A549 (cell line): ENCODE data around the gene STAT2. TPM values are rescaled to one million over a fixed set of nuclear protein-coding genes. Genes with fewer than 3 reads are reported as not detected.
A peak's percentile ranks its signal among the peaks of the same experiment; 100 is the strongest.

ENCODE experiments used
- ATAC-seq, 2 experiments: fragments of 200-7000 bp in 1 of 2; fragments of >200 bp in 1 of 2; cut with Nextera tagmentation in 1 of 2; cut with Tn5 transposase in 1 of 2; 3 replicates each; pipeline versions ENCODE4 v1.8.0 to v1.9.1; 2018 to 2020; ENCODE audit warnings: mild to moderate bottlenecking in 1 of 2, moderate library complexity in 1 of 2
- CTCF ChIA-PET: fragments of 300-600 bp; sonication (Branson Sonifier 250); formaldehyde crosslinking; extraction: SDS; loops from one replicate; lab custom pipeline; 2021; ENCODE audit warnings: antibody characterized with exemption, inconsistent platforms; lab: Yijun Ruan, JAX
- POLR2A ChIA-PET: fragments of 350-600 bp; formaldehyde crosslinking; extraction: SDS; loops from one replicate; lab custom pipeline; 2021; ENCODE audit warnings: antibody characterized with exemption, inconsistent platforms; lab: Yijun Ruan, JAX
- DNase-seq, 2 experiments: peaks; one replicate each; pipeline versions ENCODE4 v3.0.0 to v3.0.0-alpha.2; 2011 to 2016; ENCODE audit warnings: low read depth in 1 of 2, low spot score in 1 of 2
- FAIRE-seq: peaks from 2 replicates; lab custom pipeline; 2011; peaks lifted over from hg19 to GRCh38; lab: Jason Lieb, UNC
- H3K27ac ChIP-seq, 2 experiments: fragments of >200 bp; sonication (Bioruptor Twin); formaldehyde crosslinking; 3 replicates each; pipeline ENCODE4 v1.5.1; 2016 to 2017
- H3K4me1 ChIP-seq: fragments of >200 bp; sonication (Bioruptor Twin); formaldehyde crosslinking; 3 replicates; pipeline ENCODE4 v1.6.1; 2016
- H3K4me2 ChIP-seq: fragments of >200 bp; sonication (Bioruptor Twin); formaldehyde crosslinking; 3 replicates; pipeline ENCODE4 v1.6.1; 2016
- H3K4me3 ChIP-seq: fragments of >200 bp; sonication (Bioruptor Twin); formaldehyde crosslinking; 3 replicates; pipeline ENCODE4 v1.5.1; 2016
- H3K9me3 ChIP-seq: fragments of >200 bp; sonication (Bioruptor Twin); formaldehyde crosslinking; 3 replicates; pipeline ENCODE4 v1.6.1; 2016
- CBX2 ChIP-seq: fragments of 200-600 bp; sonication (generic); IDR thresholded peaks from 2 replicates; pipeline ENCODE4 v1.6.1; 2016; ENCODE audit warnings: low read depth, mild to moderate bottlenecking, borderline replicate concordance
- CHD4 ChIP-seq: fragments of 200-600 bp; sonication (generic); IDR thresholded peaks from 2 replicates; pipeline ENCODE4 v1.6.1; 2016; ENCODE audit warnings: antibody characterized with exemption, mild to moderate bottlenecking, borderline replicate concordance
- EHF ChIP-seq: fragments of 250-450 bp; sonication (Bioruptor Pico); IDR thresholded peaks from 2 replicates; pipeline ENCODE4 v1.5.0; 2020; ENCODE audit warnings: mild to moderate bottlenecking
- ESRRA ChIP-seq: fragments of 150-350 bp; IDR thresholded peaks from 2 replicates; pipeline ENCODE4 v1.6.1; 2014; ENCODE audit warnings: mild to moderate bottlenecking, low read length, borderline replicate concordance
- FOSB ChIP-seq: fragments of 250-450 bp; sonication (Bioruptor Pico); IDR thresholded peaks from 2 replicates; pipeline ENCODE4 v1.5.0; 2020; ENCODE audit warnings: mild to moderate bottlenecking, moderate library complexity
- GATA3 ChIP-seq: IDR thresholded peaks from 2 replicates; pipeline ENCODE4 v1.6.1; 2012; ENCODE audit warnings: borderline replicate concordance
- HDAC2 ChIP-seq: fragments of 200-600 bp; sonication (generic); IDR thresholded peaks from 2 replicates; pipeline ENCODE4 v1.6.1; 2016
- HOXA7 ChIP-seq: fragments of 250-450 bp; sonication (Bioruptor Pico); IDR thresholded peaks from 2 replicates; pipeline ENCODE4 v1.5.0; 2020; ENCODE audit warnings: mild to moderate bottlenecking, moderate library complexity
- HOXB13 ChIP-seq: fragments of 250-450 bp; sonication (Bioruptor Pico); IDR thresholded peaks from 2 replicates; pipeline ENCODE4 v1.5.0; 2020; ENCODE audit warnings: low read depth, mild to moderate bottlenecking, moderate library complexity
- KDM1A ChIP-seq: fragments of 200-600 bp; sonication (generic); IDR thresholded peaks from 2 replicates; pipeline ENCODE4 v1.6.1; 2016; ENCODE audit warnings: low read depth, mild to moderate bottlenecking
- MAFK ChIP-seq: fragments of 450-650 bp; IDR thresholded peaks from 2 replicates; pipeline ENCODE4 v1.6.1; 2014; ENCODE audit not compliant: partially characterized antibody
- NR3C1 ChIP-seq: fragments of >200 bp; sonication (Bioruptor Twin); formaldehyde crosslinking; IDR thresholded peaks from 3 replicates; pipeline ENCODE4 v1.6.1; 2017
- RAD21 ChIP-seq, 2 experiments: fragments of >200 bp in 1 of 2; sonication (Bioruptor Twin) in 1 of 2; formaldehyde crosslinking in 1 of 2; IDR thresholded peaks in 1 of 2; conservative IDR thresholded peaks in 1 of 2; 2 replicates in 1 of 2; 3 replicates in 1 of 2; pipeline ENCODE4 v1.6.1; 2012 to 2018; ENCODE audit warnings: inconsistent platforms in 1 of 2
- TP53 ChIP-seq: fragments of 250-450 bp; sonication (Bioruptor Pico); IDR thresholded peaks from 2 replicates; pipeline ENCODE4 v1.5.0; 2021; ENCODE audit warnings: mild to moderate bottlenecking, moderate library complexity
- ZC3H11A ChIP-seq: fragments of 450-650 bp; IDR thresholded peaks from 2 replicates; pipeline ENCODE4 v1.6.1; 2014; ENCODE audit warnings: antibody characterized with exemption, mild to moderate bottlenecking
- ZNF302 ChIP-seq: fragments of 250-450 bp; sonication (Bioruptor Pico); IDR thresholded peaks from 2 replicates; pipeline ENCODE4 v1.9.0; 2021; ENCODE audit warnings: inconsistent platforms, mild to moderate bottlenecking, moderate library complexity
- whole genome bisulfite sequencing: methylation state at CpG from one replicate; pipeline ENCODE4 v1.1.6; 2017; ENCODE audit errors: missing lambda C conversion rate; 5-methylcytosine and 5-hydroxymethylcytosine counted together
- polyA plus RNA-seq, 4 experiments: library from polyadenylated mRNA; depleted of rRNA in 3 of 4; stranded (reverse); fragments of >200 nt; fragmentation: RNase III in 1 of 4; extraction: RNeasy Plus Mini Kit Qiagen cat#74134 plus additional on column Dnase treatment in 1 of 4; gene quantifications; 2 replicates in 3 of 4; 3 replicates in 1 of 4; pipeline ENCODE4 v1.2.3, GENCODE V29; 2011 to 2017
- TF ChIP-seq, protein P1 (sequence below): fragments of >200 bp; sonication (Bioruptor Twin); formaldehyde crosslinking; IDR thresholded peaks from 3 replicates; pipeline ENCODE4 v1.6.1; 2016
- TF ChIP-seq, protein P2 (sequence below): fragments of >200 bp; sonication (Bioruptor Twin); formaldehyde crosslinking; IDR thresholded peaks from 3 replicates; pipeline ENCODE4 v1.5.1; 2016
- TF ChIP-seq, protein P3 (sequence below): IDR thresholded peaks from 2 replicates; pipeline ENCODE4 v1.6.1; 2012; ENCODE audit warnings: low read depth, borderline replicate concordance
- TF ChIP-seq, protein P4 (sequence below): fragments of >200 bp; sonication (Bioruptor Twin); formaldehyde crosslinking; IDR thresholded peaks from 2 replicates; pipeline ENCODE4 v1.6.1; 2016
- TF ChIP-seq, protein P5 (sequence below): IDR thresholded peaks from 2 replicates; pipeline ENCODE4 v1.6.1; 2012
- TF ChIP-seq, protein P6 (sequence below): fragments of 150-350 bp; IDR thresholded peaks from 2 replicates; pipeline ENCODE4 v1.6.1; 2014; ENCODE audit warnings: low read depth, mild to moderate bottlenecking, low read length

The STAT2 gene
- polyA plus RNA-seq, 2 of the 4 experiments (the other 2 are of a cell fraction): 22.2 to 29.5 TPM

DNA sequence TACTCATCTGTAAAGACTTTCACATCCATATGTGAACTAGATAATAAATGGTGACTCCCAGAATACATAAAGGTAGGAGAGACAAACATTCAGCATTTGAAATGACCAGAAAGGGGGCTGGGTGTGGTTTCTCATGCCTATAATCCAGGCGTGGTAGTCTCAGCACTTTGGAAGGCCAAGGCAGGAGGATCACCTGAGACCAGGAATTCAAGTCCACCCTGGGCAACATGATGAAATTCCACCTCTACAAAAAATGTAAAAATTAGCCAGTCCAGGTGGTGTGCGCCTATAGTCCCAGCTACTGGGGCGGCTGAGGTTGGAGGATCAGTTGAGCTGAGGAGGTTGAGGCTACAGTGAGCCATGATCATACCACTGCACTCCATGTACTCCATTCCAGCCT lies 55.6 kb downstream of the STAT2 start:
- H3K27ac ChIP-seq: no peak overlapping the region
- no peak for ATAC-seq
- WGBS: 98% methylated on average over 3 of the region's 3 CpGs
- no peak overlapping the region for H3K4me3 ChIP-seq
- ChIA-PET CTCF (interaction anchor here (0.9 to 1.4 kb wide), 3 partner anchors 10 to 81 kb away, joined by 3 to 4 read pairs (median 4); partner anchors contain the start of gene CNPY2), POLR2A (no interaction called here)
- H3K4me2 ChIP-seq: no peak overlapping the region
- H3K4me1 ChIP-seq: peaks cover 6% of the 10 kb centered on the region; the same call in 2 of the 3 replicates
- TF ChIP-seq, protein P1, sequence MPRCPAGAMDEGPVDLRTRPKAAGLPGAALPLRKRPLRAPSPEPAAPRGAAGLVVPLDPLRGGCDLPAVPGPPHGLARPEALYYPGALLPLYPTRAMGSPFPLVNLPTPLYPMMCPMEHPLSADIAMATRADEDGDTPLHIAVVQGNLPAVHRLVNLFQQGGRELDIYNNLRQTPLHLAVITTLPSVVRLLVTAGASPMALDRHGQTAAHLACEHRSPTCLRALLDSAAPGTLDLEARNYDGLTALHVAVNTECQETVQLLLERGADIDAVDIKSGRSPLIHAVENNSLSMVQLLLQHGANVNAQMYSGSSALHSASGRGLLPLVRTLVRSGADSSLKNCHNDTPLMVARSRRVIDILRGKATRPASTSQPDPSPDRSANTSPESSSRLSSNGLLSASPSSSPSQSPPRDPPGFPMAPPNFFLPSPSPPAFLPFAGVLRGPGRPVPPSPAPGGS: no peak
- TF ChIP-seq, protein P2, sequence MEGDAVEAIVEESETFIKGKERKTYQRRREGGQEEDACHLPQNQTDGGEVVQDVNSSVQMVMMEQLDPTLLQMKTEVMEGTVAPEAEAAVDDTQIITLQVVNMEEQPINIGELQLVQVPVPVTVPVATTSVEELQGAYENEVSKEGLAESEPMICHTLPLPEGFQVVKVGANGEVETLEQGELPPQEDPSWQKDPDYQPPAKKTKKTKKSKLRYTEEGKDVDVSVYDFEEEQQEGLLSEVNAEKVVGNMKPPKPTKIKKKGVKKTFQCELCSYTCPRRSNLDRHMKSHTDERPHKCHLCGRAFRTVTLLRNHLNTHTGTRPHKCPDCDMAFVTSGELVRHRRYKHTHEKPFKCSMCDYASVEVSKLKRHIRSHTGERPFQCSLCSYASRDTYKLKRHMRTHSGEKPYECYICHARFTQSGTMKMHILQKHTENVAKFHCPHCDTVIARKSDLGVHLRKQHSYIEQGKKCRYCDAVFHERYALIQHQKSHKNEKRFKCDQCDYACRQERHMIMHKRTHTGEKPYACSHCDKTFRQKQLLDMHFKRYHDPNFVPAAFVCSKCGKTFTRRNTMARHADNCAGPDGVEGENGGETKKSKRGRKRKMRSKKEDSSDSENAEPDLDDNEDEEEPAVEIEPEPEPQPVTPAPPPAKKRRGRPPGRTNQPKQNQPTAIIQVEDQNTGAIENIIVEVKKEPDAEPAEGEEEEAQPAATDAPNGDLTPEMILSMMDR: no peak
- TF ChIP-seq HDAC2 (no peak), RAD21 (conservative IDR thresholded peaks at IDR 0.05 in 1 of 2, IDR thresholded peaks at IDR 0.05 in 1 of 2) (no peak), CBX2 (no peak), CHD4 (no peak), ZC3H11A (no peak), GATA3 (no peak), EHF (no peak), KDM1A (no peak)
- TF ChIP-seq, protein P3, sequence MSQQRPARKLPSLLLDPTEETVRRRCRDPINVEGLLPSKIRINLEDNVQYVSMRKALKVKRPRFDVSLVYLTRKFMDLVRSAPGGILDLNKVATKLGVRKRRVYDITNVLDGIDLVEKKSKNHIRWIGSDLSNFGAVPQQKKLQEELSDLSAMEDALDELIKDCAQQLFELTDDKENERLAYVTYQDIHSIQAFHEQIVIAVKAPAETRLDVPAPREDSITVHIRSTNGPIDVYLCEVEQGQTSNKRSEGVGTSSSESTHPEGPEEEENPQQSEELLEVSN: no peak
- no peak for DNase-seq
- H3K9me3 ChIP-seq: no peaks in the 10 kb centered on the region
- FAIRE-seq: no peak

DNA sequence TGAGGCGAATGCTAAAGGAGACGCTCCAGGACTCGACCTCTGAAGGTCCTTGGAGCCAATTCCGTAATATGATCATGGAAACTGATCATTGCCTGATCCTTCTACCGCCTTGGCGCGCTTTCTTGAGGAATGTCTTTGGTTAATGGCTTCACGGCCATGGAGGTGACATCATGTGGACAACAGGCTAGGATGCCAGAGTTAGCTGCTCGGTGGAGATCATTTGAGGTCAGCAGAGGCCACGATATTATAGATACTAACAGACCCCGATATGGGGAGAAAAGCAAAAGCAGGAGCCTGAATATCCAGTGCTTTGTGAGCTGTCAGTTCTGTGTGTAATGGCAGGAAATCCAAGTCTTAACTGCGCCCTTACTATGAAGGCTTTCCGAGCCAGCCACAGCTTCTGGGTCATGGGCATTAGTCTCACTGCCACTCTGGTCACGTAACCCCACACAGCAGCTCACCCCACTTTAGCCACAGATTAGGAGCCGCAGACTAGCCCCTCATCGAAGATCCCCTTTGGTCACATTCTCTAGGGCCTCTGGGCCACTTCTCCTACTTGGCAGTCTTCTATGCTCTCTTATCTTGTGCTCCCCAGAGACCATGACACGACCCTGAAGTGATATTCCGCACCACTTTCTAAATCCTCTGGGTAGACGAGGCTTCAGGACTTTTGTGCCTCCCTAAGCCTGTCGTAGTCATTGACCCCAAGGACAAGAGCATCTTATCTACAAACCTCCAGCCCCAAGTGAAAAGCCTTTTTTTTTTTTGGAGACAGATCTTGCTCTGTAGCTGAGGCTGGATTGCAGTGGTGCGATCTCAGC lies 59.1 kb downstream of the STAT2 start:
- Histone ChIP-seq H3K9me3 (no peaks in the 10 kb centered on the region), H3K4me1 (peaks cover 23% of the 10 kb centered on the region; the same call in 2 of the 3 replicates), H3K4me3 (peak overlapping the region; percentile 69), H3K4me2 (peak overlapping the region; percentile 78), H3K27ac (peak overlapping the region; percentile 68 to 90)
- DNase-seq (no peak), ATAC-seq (peak; percentile 3 to 5; a peak in 4 of 6 replicates), FAIRE-seq (no peak)
- CTCF ChIA-PET: interaction anchor here (1.1 kb wide), 2 partner anchors 31 to 91 kb away, joined by 3 to 4 read pairs; no protein-coding TSS in a partner anchor
- POLR2A ChIA-PET: interaction anchor here (0.6 to 2.9 kb wide), 3 partner anchors 15 to 245 kb away, joined by 3 to 11 read pairs (median 9); partner anchors contain the start of gene CNPY2
- 70% methylated on average over 21 of the region's 21 CpGs for WGBS
- no peak for TF ChIP-seq MAFK
- no peak for TF ChIP-seq ESRRA
- TF ChIP-seq, protein P4, sequence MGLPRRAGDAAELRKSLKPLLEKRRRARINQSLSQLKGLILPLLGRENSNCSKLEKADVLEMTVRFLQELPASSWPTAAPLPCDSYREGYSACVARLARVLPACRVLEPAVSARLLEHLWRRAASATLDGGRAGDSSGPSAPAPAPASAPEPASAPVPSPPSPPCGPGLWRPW: no peak
- 0 out of 2 replicates have a peak, but pooled peaks have one; percentile 68 for TF ChIP-seq FOSB (CRISPR knock-in tag)
- TF ChIP-seq, protein P5, sequence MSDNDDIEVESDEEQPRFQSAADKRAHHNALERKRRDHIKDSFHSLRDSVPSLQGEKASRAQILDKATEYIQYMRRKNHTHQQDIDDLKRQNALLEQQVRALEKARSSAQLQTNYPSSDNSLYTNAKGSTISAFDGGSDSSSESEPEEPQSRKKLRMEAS: no peak
- TF ChIP-seq ZC3H11A: no peak
- TF ChIP-seq, protein P6, sequence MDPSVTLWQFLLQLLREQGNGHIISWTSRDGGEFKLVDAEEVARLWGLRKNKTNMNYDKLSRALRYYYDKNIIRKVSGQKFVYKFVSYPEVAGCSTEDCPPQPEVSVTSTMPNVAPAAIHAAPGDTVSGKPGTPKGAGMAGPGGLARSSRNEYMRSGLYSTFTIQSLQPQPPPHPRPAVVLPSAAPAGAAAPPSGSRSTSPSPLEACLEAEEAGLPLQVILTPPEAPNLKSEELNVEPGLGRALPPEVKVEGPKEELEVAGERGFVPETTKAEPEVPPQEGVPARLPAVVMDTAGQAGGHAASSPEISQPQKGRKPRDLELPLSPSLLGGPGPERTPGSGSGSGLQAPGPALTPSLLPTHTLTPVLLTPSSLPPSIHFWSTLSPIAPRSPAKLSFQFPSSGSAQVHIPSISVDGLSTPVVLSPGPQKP: no peak
- no peak for TF ChIP-seq HOXA7 (CRISPR knock-in tag)
- TF ChIP-seq EHF: peak; percentile 68; the same call in 1 of the 2 replicates
- no peak for TF ChIP-seq ZNF302 (CRISPR knock-in tag)
- 0 out of 2 replicates have a peak, but pooled peaks have one; percentile 44 for TF ChIP-seq HOXB13 (CRISPR knock-in tag)
- TF ChIP-seq NR3C1: no peak
- TF ChIP-seq TP53 (CRISPR knock-in tag): no peak
